Measurements from ENCODE around the gene SLC48A1. TPM values are rescaled to one million over a fixed set of nuclear protein-coding genes. Genes with fewer than 3 reads are reported as not detected.

The SLC48A1 gene
- total and polyA plus RNA-seq, 10 of the 15 experiments (the other 5 are each of a cell fraction or from before 2014, with no cell fraction given) = 1.1 to 4.9 (median 1.9) TPM

- TF ChIP-seq BHLHE40 (IDR thresholded peaks at IDR 0.05; ENCODE audit: borderline replicate concordance in 1 of 2, low read depth in 2 of 2, low read length in 1 of 2) (0 out of 4 replicates have a peak, but pooled peaks of 1 of the 2 experiments have one; percentile 16), EGR1 (IDR thresholded peaks at IDR 0.05; ENCODE audit: borderline replicate concordance in 1 of 2, low read depth in 2 of 2, low read length in 2 of 2) (0 out of 3 replicates have a peak, but pooled peaks of 1 of the 2 experiments have one; percentile 29), CREM (IDR thresholded peaks at IDR 0.05; ENCODE audit: low read depth) (peak; percentile 33; the same call in 1 of the 2 replicates), ATF7 (IDR thresholded peaks at IDR 0.05; ENCODE audit: low read depth) (no peak), MTA2 (IDR thresholded peaks at IDR 0.05; ENCODE audit: low read depth) (0 out of 2 replicates have a peak, but pooled peaks have one; percentile 22), RBBP5 (conservative IDR thresholded peaks at IDR 0.05) (no peak), E2F8 (IDR thresholded peaks at IDR 0.05; ENCODE audit: low read depth, partially characterized antibody) (no peak)
- TF ChIP-seq, protein P1, sequence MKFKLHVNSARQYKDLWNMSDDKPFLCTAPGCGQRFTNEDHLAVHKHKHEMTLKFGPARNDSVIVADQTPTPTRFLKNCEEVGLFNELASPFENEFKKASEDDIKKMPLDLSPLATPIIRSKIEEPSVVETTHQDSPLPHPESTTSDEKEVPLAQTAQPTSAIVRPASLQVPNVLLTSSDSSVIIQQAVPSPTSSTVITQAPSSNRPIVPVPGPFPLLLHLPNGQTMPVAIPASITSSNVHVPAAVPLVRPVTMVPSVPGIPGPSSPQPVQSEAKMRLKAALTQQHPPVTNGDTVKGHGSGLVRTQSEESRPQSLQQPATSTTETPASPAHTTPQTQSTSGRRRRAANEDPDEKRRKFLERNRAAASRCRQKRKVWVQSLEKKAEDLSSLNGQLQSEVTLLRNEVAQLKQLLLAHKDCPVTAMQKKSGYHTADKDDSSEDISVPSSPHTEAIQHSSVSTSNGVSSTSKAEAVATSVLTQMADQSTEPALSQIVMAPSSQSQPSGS (IDR thresholded peaks at IDR 0.05; ENCODE audit: low read length) = peak; percentile 27; the same call in 1 of the 2 replicates
These were observed 35.0 kb downstream of the SLC48A1 start (continued) for GRCh38 chr12:47808050-47808449.
